ENCODE measurements around the gene AKAP5. TPM values are rescaled to one million over a fixed set of nuclear protein-coding genes. Genes with fewer than 3 reads are reported as not detected.

Gene AKAP5
- total and polyA plus RNA-seq, 4 donors = 0.15 to 1.8 (median 1.2) TPM

GRCh38 chr14:64493455-64493854 is 28.2 kb downstream of the AKAP5 start:
- no peak for ATAC-seq (ENCODE audit: insufficient read depth, low FRiP score)
- Histone ChIP-seq H3K4me3 (no peak overlapping the region), H3K4me1 (ENCODE audit: control insufficient read depth in 5 of 5, insufficient read depth in 5 of 5, low read length in 5 of 5) (peaks cover 0 to 6% (median 0%) of the 10 kb centered on the region in 5 donors), H3K27ac (ENCODE audit: low read depth in 1 of 2, low read length in 1 of 2) (no peak overlapping the region), H3K27me3 (ENCODE audit: control insufficient read depth in 3 of 3, insufficient read depth in 3 of 3, low read length in 2 of 3) (no peaks in the 10 kb centered on the region), H3K9me3 (ENCODE audit: control insufficient read depth in 4 of 4, insufficient read depth in 3 of 4, low read length in 3 of 4) (no peaks in the 10 kb centered on the region), H3K9ac (ENCODE audit: insufficient read depth in 1 of 2, low read length in 2 of 2) (no peak overlapping the region), H3K36me3 (ENCODE audit: control insufficient read depth in 4 of 4, insufficient read depth in 4 of 4, low read length in 4 of 4) (peaks cover 0 to 8% (median 6%) of the 10 kb centered on the region in 4 donors)
- WGBS, 2 donors = 93 to 95% methylated on average over 3 of the region's 3 CpGs
- DNase-seq = no peak
- no peak for TF ChIP-seq CTCF (IDR thresholded peaks at IDR 0.05; ENCODE audit: control extremely low read depth, extremely low read depth)

GRCh38 chr14:64495252-64495651 is 30.0 kb downstream of the AKAP5 start:
- Histone ChIP-seq H3K9me3 (ENCODE audit: control insufficient read depth in 4 of 4, insufficient read depth in 3 of 4, low read length in 3 of 4) (no peaks in the 10 kb centered on the region), H3K4me3 (no peak overlapping the region), H3K9ac (ENCODE audit: insufficient read depth in 1 of 2, low read length in 2 of 2) (no peak overlapping the region), H3K27ac (ENCODE audit: low read depth in 1 of 2, low read length in 1 of 2) (peak overlapping the region in 1 of 2 donors; percentile 21), H3K36me3 (ENCODE audit: control insufficient read depth in 4 of 4, insufficient read depth in 4 of 4, low read length in 4 of 4) (peaks cover 0 to 6% (median 3%) of the 10 kb centered on the region in 4 donors), H3K4me1 (ENCODE audit: control insufficient read depth in 5 of 5, insufficient read depth in 5 of 5, low read length in 5 of 5) (peaks cover 0 to 6% (median 0%) of the 10 kb centered on the region in 5 donors), H3K27me3 (ENCODE audit: control insufficient read depth in 3 of 3, insufficient read depth in 3 of 3, low read length in 2 of 3) (no peaks in the 10 kb centered on the region)
- ATAC-seq (ENCODE audit: insufficient read depth, low FRiP score) (no peak), DNase-seq (no peak)
- TF ChIP-seq CTCF (IDR thresholded peaks at IDR 0.05; ENCODE audit: control extremely low read depth, extremely low read depth) = no peak

- Histone ChIP-seq H3K4me1 (ENCODE audit: control insufficient read depth in 5 of 5, insufficient read depth in 5 of 5, low read length in 5 of 5) (peaks cover 0 to 11% (median 4%) of the 10 kb centered on the region in 5 donors), H3K36me3 (ENCODE audit: control insufficient read depth in 4 of 4, insufficient read depth in 4 of 4, low read length in 4 of 4) (peaks cover 0 to 4% (median 1%) of the 10 kb centered on the region in 4 donors), H3K27ac (ENCODE audit: low read depth in 1 of 2, low read length in 1 of 2) (peak overlapping the region in 1 of 2 donors; percentile 21), H3K27me3 (ENCODE audit: control insufficient read depth in 3 of 3, insufficient read depth in 3 of 3, low read length in 2 of 3) (no peaks in the 10 kb centered on the region), H3K9me3 (ENCODE audit: control insufficient read depth in 4 of 4, insufficient read depth in 3 of 4, low read length in 3 of 4) (no peaks in the 10 kb centered on the region), H3K4me3 (no peak overlapping the region), H3K9ac (ENCODE audit: insufficient read depth in 1 of 2, low read length in 2 of 2) (no peak overlapping the region)
- no peak for DNase-seq
- ATAC-seq (ENCODE audit: insufficient read depth, low FRiP score) = no peak
- no peak for TF ChIP-seq CTCF (IDR thresholded peaks at IDR 0.05; ENCODE audit: control extremely low read depth, extremely low read depth)
Observed at GRCh38 chr14:64496764-64497163, 31.5 kb downstream of the AKAP5 start.

GRCh38 chr14:64500088-64500487 is 34.8 kb downstream of the AKAP5 start:
- H3K4me3 ChIP-seq = no peak overlapping the region
- ATAC-seq (ENCODE audit: insufficient read depth, low FRiP score) (no peak), DNase-seq (no peak)
- no peaks in the 10 kb centered on the region for H3K9me3 ChIP-seq (ENCODE audit: control insufficient read depth in 4 of 4, insufficient read depth in 3 of 4, low read length in 3 of 4)
- no peak overlapping the region for H3K9ac ChIP-seq (ENCODE audit: insufficient read depth in 1 of 2, low read length in 2 of 2)
- H3K4me1 ChIP-seq (ENCODE audit: control insufficient read depth in 5 of 5, insufficient read depth in 5 of 5, low read length in 5 of 5) = peaks cover 7 to 20% (median 12%) of the 10 kb centered on the region in 5 donors
- H3K27me3 ChIP-seq (ENCODE audit: control insufficient read depth in 3 of 3, insufficient read depth in 3 of 3, low read length in 2 of 3) = no peaks in the 10 kb centered on the region
- 89 to 94% methylated on average over 1 of the region's 1 CpG for WGBS, 2 donors
- TF ChIP-seq CTCF (IDR thresholded peaks at IDR 0.05; ENCODE audit: control extremely low read depth, extremely low read depth) = no peak
- H3K36me3 ChIP-seq (ENCODE audit: control insufficient read depth in 4 of 4, insufficient read depth in 4 of 4, low read length in 4 of 4) = peaks cover 0 to 2% (median 0%) of the 10 kb centered on the region in 4 donors
- no peak overlapping the region for H3K27ac ChIP-seq (ENCODE audit: low read depth in 1 of 2, low read length in 1 of 2)
